Embryonic facial prominence (tissue), 1 donor: ENCODE data around the gene CCT8.

Source experiments
- DNase-seq: peaks from one replicate; pipeline ENCODE4 v3.0.0-alpha.2; 2016; ENCODE audit errors: extremely low spot score

CCT8 gene, protein sequence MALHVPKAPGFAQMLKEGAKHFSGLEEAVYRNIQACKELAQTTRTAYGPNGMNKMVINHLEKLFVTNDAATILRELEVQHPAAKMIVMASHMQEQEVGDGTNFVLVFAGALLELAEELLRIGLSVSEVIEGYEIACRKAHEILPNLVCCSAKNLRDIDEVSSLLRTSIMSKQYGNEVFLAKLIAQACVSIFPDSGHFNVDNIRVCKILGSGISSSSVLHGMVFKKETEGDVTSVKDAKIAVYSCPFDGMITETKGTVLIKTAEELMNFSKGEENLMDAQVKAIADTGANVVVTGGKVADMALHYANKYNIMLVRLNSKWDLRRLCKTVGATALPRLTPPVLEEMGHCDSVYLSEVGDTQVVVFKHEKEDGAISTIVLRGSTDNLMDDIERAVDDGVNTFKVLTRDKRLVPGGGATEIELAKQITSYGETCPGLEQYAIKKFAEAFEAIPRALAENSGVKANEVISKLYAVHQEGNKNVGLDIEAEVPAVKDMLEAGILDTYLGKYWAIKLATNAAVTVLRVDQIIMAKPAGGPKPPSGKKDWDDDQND

GRCh38 chr21:29073222-29074006 lies at the start of gene CCT8:
Gene CCT8, minus strand, starts transcription at chr21:29073648. Its CDS starts 58 bp downstream, at chr21:29073590.
- DNase-seq = peak; percentile 98

DNA sequence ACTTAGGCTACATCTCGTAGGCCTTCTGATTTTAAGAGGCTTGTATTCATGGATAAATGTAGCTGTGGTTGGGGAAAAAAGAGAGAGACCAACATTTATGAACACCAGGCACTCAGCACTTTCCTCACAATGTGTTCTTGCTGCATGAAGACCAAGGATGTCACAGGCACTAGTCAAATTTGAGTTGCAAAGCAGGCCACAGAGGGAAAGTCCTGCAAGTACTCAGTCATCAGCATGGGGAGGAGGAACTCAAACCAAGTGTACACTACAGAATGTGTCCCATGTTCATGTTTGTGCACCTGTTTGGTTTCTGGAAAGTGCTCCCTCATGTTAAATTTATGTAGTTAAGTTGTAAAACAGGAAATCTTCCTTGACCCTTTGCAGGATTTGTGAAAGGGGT lies 48.3 kb upstream of the CCT8 start:
- DNase-seq = no peak

GRCh38 chr21:29117372-29117955 lies 44.0 kb upstream of the CCT8 start:
- DNase-seq = no peak

GRCh38 chr21:29115899-29116298 lies 42.5 kb upstream of the CCT8 start:
- DNase-seq = no peak

DNA sequence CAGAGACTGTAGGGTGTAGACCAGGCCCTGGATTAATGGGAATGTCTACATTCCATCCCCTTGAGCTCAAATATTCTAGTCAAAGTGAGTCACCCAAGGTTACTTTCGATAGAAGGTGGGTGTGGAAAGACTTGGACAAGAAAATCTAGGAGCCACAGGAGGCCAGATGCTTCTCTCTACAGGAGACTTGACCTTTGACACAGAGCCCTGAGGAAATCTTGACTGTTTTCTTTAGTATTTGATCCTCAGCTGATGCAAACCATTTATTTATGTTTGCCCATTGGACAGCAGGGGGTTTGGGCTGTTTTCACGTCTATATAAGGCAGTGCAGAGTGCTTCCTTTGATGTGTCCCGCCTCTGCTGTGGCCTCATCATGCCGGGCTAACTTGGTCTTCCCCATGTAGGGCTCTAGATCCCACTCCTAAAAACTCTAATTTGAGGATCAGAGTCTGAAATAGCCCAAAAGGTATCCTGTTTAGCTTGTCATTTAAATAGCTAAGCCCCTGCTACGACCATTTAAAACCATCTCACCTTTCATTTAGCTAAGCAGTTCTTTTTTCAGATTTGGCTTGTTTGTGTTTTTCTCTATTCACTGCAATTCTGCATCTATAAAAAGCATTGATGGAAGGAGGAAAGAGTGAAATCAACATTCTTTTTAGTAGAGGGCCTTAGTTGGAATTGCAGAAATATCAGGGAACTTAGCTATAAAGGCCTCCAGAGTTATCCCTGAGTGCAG lies 41.5 kb upstream of the CCT8 start:
- DNase-seq = no peak

GRCh38 chr21:29105218-29105617 lies 31.8 kb upstream of the CCT8 start:
- DNase-seq = no peak

GRCh38 chr21:29104239-29104708 lies 30.8 kb upstream of the CCT8 start:
- peak; percentile 12 for DNase-seq

- no peak for DNase-seq
Measured at GRCh38 chr21:29102791-29103257, 29.4 kb upstream of the CCT8 start.

DNA sequence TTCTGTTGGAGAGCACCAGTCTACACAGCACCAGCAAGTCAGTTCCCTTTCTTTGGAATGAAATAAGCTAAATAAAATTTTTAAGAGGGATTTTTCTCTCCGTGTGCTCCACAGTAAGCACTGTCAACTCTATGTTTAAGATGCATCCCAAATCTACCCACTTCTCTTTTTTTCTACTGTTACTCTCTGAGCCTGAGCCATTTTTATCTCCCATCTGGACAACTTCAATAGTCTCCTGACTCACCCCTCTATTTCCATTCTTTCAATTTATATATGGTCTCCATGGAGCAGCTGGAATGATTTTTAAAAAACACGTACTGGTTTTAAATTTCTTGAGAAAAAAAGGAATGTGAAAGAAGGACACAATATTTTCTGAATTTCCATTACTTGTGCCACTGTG lies 24.7 kb upstream of the CCT8 start:
- no peak for DNase-seq

DNA sequence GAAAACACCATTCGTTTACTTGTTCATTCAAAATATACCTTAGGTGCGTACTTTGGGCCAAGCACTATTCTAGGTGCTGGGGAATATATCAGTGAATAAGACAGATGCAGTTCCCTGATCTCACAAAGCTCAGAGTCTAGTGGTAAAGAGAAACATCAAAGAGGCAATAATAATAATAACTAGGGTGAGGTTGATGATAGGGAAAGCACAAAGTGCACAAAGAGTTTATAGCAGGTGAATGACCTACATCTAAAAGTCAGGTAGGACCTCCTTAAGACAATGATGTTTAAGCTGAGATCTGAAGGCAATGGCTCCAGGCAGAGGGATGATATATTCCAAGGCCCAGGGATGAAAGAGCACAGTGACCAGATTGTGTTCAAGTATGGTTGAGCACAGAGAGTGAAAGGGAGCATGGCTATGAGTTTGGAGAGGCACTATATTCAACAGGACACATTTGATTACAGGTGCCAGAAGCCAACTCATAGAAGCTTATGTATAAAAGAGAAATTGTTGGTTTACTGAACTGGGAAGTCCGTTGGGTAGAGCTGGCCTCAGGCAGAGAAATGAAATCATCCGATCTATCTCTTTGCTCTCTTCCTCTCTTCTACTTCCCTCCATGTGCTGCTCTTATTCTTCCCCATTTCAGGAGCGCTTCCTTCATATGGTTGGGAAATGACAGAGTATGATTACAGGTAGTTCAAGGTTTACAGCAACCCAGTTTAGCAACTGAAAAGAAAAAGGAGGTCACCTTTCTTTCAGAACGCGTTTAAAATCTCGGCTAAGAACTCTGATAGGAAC lies 23.0 kb upstream of the CCT8 start:
- no peak for DNase-seq

DNA sequence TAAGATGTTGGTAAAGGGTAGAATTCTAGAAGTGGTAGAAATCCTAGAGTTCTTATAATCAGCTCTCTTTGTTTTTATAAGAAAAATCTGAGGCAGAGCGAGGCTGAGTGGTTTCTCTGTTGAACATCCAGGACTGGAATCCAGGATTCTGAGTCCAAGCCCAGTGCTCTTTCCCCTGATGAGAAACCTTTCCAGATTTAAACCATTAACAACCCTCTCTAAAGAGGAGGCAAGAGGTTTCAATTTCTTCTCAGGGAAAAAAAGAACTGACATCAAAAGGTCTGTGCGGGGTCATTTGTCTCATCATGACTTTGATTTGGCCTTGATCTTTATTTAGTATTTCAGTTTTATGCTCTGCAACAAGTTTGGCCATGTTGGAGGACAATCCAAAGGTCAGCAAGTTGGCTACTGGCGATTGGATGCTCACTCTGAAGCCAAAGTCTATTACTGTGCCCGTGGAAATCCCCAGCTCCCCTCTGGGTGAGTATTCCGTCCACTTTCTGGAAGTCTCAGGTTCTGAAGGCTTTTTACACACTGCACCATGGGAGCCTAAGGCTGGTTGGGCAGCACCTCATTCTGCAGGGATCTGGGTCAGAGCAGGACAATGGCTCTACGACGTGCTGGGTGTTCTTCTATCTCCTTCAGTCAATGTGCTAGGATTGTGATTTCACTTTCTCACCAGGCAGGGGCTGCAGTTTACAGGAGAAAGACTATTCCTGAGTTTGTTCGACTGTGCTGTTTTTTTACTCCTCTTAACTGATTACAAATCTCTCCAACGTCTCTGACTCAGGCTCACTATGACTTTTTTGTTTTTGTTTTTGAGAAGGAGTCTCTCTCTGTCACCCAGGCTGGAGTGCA lies 18.9 kb upstream of the CCT8 start:
- no peak for DNase-seq

DNA sequence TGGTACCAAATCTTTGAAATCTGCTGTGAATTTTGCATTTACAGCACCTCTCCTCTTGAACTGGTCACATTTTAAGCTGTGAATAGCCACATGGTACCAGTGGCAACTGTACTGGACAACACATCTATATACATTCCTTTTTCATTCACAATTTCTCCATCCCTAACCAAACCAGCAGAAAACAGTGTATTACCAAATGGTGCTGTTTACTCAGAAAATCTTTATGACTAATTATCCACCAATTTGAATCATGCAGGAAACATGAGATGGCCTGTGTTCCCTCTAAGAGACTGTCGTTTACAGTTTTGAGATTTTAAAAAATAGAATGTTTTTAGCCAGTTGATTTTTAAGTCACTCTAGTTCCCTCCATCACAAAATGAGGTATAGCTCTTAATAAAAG lies 17.6 kb upstream of the CCT8 start:
- no peak for DNase-seq

- no peak for DNase-seq
Measured at GRCh38 chr21:29085106-29085752, 11.8 kb upstream of the CCT8 start.

- no peak for DNase-seq
Measured at GRCh38 chr21:29084372-29084771, 10.9 kb upstream of the CCT8 start.

DNA sequence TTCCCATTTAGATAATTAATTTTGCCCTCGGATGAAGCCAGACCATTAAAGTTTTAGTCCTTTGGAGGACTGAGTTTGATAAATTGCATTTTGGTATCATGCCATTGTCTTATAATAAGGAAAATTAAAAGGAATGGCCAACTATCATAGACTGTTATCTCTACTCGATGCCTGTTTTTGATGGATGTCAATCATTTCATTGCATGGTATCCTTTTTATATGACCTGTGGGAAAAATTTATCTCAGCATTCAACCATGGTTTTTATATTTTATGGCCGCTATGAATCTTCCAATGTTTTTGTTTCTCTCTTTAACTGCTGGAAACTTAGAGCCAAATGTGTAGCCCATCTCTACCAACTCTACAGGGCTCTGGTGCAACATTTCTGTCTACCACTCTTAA lies 9.9 kb upstream of the CCT8 start:
- DNase-seq = no peak

DNA sequence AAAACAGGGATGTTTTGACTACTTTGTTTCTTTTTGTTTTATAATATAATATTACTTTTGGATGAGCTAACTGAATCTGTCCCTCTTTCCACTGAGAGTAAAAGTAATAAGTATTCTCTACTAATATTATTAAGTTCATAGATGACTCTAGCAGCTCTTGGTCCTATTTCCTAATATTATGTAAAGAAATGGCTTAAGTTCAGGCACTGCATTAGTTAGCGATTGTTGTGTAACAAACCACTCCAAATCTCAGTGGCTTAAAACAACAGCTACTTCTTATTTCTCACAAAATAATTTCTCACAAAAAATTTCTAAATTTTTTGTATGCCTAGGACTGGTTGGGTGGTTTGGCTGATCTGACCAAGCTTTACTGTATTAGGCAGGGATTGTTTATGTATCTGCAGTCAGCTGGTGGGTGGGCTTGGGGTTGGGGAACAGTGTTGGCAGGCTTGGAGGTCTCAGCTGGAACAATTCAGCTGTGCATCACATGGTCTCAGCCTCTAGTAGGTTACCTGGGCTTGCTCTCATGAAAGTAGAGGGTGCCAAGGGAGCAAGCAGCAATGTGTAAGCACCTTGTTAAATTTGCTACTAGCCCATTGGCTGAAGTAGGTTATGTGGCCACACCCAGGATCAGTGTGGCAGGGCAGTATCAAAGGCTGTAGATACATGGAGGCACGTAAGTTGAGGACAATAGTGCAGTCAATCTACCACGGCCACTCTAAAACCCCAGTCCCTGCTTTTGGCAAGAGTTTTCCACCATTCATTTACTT lies 8.8 kb upstream of the CCT8 start:
- no peak for DNase-seq

DNA sequence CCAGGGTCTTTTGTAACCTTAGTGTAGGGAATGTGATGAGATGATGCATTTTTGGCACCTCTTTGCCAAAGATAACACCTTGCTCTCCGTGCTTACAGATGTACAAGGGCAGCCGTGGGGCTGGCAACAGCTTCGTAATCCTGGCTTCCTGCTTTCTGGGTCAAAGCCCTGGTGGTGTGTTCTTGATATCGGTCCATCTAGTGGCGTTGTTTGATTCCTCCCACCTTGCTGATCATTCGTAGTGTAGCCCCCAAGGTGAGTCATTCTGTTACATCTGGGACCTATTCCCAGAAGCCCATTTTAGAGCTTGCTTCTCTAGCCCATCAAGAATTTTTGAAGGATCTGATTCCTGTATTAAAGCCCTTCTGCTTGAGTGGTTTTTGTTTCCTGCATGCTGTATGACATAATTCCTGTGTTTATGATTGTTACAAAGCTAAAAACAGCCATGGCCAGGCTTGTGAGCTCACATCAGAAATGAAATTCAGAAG lies 7.0 kb upstream of the CCT8 start:
- no peak for DNase-seq
